Amygdala (tissue), 56 donors: ENCODE results near the gene NFKBIL1.
A peak's percentile ranks its signal among the peaks of the same experiment; 100 is the strongest.

ENCODE experiments used
- DNase-seq, 56 donors: peaks; one replicate each; lab custom pipeline; 2025; lab: John Stamatoyannopoulos, UW

The NFKBIL1 gene

DNA sequence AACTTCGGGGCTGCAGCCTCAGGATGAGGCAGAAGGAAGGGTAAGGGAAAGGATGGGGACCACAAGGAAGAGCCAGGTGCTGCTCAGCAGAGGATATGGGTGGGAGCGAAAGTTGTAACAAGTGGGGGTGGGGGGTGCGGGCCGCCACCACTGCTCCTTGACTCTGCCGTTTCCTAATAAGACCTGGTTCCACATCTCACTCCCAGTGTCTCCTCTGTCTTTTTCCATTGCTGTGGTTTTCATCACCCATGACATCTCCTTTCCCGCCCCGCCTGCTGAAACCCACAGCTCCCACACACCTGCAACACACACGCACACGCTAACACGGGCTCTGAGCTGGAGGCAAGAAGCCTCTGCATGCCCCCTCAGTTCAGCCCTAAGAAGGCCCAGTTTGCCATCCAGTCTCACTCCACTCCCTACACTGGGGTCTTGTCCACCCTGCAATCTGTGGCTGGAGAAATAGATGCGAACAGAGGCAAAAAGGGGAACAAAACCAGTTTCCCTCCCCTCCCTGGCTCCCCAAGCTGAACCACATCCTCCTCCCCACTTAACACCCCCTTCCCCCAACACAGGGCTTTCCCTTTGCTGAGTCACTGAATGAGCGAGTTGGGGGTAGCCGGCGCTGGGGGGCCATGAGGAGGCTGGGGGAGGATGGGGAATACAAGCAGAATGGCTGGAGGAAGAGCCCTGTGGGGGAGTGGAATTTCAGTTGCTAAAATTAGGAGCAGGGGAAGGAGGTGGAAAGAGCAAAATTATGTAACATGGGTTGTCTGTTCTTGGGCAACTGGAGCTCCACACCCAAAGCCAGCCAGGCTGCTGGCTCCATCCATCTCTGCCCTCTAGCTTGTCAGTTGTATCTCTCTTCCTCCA is 11.5 kb downstream of the NFKBIL1 start:
- peak in 25 of 56 donors; percentile 5 to 69 (median 25) for DNase-seq

DNA sequence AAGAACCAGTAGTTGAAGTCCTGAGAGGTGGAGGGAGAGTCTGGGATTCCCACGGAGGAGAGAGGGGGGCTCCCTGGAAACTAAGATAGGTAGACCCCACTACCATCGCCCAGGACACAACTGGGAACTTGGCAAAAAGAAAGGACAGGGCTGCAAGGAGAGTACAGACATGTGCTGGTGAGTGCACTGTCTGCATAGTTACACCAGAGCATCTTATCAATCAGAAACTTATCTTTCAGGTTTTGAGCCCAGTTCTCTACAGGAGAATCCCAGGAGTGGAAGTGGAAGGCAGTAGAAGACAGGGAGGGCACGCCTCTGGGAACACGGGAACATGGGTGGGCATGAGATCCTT is 12.2 kb downstream of the NFKBIL1 start:
- DNase-seq = no peak

DNA sequence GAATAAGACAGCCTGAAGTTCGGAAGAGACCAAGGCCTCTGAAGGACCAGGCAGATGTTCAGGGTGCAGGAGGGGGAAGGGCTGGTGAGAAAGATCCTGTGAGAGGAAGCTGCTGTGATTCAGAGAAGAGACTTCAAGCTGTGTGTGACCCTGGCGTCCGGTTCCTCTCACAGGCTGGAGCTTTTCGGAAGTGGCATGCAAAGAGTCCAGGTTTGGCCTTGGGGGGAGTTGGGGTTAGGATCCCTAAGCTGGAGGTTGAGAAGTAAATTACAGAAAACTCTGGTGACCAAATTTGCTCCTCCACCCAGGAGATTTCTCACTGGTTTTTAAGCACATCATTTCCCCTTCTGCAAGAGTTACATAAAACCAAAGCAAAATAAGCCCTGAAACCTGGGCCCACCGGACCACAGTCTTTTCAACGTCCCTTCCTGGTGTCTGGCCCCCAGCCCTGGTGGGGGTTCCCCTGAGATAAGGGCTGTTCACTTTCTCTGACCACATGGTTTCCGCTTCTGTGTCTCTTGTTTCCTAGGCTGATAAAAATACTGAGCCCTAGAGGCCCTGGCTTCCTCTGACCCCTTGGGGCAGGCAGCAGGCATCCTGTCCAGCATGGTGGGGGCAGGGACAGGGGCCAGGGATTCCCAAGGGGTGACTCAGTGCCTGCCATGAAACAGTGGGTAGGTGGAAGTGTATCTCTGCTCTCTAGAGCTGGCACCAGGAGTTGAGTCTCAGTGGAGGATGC is 12.7 kb downstream of the NFKBIL1 start:
- DNase-seq = peak in 16 of 56 donors; percentile 6 to 63 (median 16)

DNA sequence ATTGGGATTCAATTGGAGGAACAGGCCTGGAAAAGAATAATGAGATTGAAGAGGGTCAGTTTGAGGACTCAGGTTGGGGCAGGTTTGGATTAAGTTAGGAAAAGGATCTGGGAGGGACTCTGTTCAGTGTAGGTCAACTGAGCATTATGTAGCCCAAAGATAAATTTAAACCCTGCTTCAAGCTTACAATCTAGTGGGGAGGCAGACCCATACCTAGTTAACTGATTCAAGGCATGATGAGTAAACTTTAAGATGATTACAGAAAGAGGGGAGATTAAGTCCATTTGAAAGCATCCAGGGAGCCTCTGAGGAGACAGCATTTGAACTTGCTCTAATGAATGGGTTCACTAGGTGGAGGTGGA is 13.3 kb downstream of the NFKBIL1 start:
- DNase-seq = no peak

DNA sequence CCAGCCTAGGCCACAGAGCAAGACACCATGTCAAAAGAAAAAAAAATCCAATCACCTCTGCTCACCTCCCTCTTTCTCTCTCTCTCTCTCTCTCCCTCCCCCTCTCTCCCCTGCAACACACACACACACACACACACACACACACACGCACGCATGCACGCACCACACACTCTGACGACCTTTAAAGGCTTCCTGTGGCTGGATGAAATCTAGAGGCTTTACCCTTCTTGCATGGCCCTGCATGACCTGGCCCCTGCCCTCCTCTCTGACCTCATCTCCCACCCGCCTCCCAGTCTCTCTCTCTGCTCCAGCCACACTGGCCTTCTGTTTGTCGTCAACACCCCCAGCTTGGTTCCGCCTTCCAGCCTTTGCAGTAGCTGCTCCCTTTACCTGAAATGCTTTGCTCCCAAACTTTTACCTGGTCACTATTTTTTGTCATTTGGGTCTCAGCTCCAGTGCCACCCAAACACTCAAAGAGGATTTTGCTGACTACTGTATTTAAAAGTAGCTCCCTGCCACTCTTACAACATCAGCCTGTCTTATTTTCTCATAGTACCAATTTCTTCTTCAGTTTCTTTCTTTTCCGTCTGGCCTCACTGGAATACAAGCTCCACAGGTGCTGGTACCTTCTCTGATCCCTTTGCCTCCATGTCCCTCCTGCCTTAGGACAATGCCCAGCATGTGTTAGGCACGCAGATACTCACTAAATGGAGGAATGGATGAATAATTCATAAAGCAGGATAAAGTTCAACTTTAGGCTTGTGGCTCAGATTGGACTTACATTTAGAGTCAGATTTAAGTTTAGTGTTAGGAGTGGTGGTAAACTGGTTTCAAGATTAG is 20.3 kb downstream of the NFKBIL1 start:
- DNase-seq = no peak

DNA sequence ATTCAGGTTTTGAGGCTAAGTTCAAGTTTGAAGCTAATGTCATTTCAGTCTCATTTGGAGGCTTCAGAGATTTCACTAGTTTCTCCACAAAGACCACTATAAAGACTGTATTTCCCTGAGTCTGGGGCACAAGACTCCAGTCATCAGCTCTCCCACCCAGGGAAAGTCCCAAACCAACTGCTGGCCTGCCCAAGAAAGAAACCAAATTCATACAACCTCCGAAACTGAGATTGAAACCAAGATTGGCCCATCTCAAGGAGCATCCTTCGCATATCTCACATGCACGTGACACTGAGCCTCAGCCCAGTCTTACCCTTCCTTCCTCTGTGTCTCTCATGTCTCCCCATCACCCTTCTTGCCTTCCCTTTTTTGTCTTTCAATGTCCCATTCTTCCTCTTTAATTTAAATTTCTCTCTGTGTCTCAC is 21.1 kb downstream of the NFKBIL1 start:
- peak in 1 of 56 donors; percentile 14 for DNase-seq

DNA sequence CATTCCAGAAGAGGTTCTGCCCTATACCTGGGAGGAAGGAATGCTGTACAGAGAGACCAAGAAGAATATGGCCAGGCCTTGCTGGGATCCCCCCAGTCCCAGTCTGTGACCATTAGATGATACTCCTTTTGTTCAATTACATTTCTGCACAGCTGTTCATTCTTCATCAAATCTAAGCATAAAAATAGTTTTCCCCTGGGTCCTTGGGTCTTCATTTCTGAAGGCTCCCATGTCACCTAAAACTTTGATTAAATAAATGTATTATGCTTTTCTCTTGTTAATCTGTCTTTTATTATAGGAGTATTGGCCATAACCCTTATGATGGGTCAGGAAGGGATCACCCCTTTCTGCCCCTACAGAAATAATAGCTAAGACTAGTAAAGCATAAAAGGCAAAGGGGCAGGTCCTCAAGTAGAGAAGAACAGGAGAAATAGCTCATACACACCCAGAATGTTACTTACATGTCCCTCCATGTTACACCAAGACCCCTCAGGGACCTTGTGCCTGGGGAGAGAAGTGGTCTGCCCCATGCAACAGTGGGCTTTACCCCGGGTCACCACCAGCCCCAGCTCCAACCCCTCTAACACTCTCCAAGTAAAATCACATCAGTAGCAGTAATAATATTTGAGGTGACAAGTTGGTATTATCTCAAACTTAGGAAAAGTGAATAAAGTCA is 22.6 kb downstream of the NFKBIL1 start:
- DNase-seq = no peak

DNA sequence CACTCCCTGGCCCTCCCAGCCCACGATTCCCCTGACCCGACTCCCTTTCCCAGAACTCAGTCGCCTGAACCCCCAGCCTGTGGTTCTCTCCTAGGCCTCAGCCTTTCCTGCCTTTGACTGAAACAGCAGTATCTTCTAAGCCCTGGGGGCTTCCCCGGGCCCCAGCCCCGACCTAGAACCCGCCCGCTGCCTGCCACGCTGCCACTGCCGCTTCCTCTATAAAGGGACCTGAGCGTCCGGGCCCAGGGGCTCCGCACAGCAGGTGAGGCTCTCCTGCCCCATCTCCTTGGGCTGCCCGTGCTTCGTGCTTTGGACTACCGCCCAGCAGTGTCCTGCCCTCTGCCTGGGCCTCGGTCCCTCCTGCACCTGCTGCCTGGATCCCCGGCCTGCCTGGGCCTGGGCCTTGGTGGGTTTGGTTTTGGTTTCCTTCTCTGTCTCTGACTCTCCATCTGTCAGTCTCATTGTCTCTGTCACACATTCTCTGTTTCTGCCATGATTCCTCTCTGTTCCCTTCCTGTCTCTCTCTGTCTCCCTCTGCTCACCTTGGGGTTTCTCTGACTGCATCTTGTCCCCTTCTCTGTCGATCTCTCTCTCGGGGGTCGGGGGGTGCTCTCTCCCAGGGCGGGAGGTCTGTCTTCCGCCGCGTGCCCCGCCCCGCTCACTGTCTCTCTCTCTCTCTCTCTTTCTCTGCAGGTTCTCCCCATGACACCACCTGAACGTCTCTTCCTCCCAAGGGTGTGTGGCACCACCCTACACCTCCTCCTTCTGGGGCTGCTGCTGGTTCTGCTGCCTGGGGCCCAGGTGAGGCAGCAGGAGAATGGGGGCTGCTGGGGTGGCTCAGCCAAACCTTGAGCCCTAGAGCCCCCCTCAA is 24.9 kb downstream of the NFKBIL1 start, which contains the start of gene LTA:
Gene LTA (plus strand): TSS at position 249 of the 871 bp plus-strand sequence. CDS start 454 bp downstream, at position 703.
- no peak for DNase-seq

DNA sequence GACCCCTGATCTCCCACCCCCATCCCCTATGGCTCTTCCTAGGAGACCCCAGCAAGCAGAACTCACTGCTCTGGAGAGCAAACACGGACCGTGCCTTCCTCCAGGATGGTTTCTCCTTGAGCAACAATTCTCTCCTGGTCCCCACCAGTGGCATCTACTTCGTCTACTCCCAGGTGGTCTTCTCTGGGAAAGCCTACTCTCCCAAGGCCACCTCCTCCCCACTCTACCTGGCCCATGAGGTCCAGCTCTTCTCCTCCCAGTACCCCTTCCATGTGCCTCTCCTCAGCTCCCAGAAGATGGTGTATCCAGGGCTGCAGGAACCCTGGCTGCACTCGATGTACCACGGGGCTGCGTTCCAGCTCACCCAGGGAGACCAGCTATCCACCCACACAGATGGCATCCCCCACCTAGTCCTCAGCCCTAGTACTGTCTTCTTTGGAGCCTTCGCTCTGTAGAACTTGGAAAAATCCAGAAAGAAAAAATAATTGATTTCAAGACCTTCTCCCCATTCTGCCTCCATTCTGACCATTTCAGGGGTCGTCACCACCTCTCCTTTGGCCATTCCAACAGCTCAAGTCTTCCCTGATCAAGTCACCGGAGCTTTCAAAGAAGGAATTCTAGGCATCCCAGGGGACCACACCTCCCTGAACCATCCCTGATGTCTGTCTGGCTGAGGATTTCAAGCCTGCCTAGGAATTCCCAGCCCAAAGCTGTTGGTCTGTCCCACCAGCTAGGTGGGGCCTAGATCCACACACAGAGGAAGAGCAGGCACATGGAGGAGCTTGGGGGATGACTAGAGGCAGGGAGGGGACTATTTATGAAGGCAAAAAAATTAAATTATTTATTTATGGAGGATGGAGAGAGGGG is 26.1 kb downstream of the NFKBIL1 start:
- DNase-seq = no peak

DNA sequence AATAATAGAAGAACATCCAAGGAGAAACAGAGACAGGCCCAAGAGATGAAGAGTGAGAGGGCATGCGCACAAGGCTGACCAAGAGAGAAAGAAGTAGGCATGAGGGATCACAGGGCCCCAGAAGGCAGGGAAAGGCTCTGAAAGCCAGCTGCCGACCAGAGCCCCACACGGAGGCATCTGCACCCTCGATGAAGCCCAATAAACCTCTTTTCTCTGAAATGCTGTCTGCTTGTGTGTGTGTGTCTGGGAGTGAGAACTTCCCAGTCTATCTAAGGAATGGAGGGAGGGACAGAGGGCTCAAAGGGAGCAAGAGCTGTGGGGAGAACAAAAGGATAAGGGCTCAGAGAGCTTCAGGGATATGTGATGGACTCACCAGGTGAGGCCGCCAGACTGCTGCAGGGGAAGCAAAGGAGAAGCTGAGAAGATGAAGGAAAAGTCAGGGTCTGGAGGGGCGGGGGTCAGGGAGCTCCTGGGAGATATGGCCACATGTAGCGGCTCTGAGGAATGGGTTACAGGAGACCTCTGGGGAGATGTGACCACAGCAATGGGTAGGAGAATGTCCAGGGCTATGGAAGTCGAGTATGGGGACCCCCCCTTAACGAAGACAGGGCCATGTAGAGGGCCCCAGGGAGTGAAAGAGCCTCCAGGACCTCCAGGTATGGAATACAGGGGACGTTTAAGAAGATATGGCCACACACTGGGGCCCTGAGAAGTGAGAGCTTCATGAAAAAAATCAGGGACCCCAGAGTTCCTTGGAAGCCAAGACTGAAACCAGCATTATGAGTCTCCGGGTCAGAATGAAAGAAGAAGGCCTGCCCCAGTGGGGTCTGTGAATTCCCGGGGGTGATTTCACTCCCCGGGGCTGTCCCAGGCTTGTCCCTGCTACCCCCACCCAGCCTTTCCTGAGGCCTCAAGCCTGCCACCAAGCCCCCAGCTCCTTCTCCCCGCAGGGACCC is 27.0 kb downstream of the NFKBIL1 start:
- DNase-seq = no peak

DNA sequence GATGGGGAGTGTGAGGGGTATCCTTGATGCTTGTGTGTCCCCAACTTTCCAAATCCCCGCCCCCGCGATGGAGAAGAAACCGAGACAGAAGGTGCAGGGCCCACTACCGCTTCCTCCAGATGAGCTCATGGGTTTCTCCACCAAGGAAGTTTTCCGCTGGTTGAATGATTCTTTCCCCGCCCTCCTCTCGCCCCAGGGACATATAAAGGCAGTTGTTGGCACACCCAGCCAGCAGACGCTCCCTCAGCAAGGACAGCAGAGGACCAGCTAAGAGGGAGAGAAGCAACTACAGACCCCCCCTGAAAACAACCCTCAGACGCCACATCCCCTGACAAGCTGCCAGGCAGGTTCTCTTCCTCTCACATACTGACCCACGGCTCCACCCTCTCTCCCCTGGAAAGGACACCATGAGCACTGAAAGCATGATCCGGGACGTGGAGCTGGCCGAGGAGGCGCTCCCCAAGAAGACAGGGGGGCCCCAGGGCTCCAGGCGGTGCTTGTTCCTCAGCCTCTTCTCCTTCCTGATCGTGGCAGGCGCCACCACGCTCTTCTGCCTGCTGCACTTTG is 28.0 kb downstream of the NFKBIL1 start, which contains the start of gene TNF:
Gene TNF (plus strand): TSS at position 231 of the 567 bp plus-strand sequence. CDS start 177 bp downstream, at position 408.
- DNase-seq = peak in 12 of 56 donors; percentile 5 to 44 (median 22)

DNA sequence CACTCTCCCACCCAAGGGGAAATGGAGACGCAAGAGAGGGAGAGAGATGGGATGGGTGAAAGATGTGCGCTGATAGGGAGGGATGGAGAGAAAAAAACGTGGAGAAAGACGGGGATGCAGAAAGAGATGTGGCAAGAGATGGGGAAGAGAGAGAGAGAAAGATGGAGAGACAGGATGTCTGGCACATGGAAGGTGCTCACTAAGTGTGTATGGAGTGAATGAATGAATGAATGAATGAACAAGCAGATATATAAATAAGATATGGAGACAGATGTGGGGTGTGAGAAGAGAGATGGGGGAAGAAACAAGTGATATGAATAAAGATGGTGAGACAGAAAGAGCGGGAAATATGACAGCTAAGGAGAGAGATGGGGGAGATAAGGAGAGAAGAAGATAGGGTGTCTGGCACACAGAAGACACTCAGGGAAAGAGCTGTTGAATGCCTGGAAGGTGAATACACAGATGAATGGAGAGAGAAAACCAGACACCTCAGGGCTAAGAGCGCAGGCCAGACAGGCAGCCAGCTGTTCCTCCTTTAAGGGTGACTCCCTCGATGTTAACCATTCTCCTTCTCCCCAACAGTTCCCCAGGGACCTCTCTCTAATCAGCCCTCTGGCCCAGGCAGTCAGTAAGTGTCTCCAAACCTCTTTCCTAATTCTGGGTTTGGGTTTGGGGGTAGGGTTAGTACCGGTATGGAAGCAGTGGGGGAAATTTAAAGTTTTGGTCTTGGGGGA is 28.7 kb downstream of the NFKBIL1 start:
- DNase-seq = no peak

DNA sequence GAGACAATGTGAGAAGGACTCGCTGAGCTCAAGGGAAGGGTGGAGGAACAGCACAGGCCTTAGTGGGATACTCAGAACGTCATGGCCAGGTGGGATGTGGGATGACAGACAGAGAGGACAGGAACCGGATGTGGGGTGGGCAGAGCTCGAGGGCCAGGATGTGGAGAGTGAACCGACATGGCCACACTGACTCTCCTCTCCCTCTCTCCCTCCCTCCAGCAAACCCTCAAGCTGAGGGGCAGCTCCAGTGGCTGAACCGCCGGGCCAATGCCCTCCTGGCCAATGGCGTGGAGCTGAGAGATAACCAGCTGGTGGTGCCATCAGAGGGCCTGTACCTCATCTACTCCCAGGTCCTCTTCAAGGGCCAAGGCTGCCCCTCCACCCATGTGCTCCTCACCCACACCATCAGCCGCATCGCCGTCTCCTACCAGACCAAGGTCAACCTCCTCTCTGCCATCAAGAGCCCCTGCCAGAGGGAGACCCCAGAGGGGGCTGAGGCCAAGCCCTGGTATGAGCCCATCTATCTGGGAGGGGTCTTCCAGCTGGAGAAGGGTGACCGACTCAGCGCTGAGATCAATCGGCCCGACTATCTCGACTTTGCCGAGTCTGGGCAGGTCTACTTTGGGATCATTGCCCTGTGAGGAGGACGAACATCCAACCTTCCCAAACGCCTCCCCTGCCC is 29.6 kb downstream of the NFKBIL1 start:
- DNase-seq = no peak

DNA sequence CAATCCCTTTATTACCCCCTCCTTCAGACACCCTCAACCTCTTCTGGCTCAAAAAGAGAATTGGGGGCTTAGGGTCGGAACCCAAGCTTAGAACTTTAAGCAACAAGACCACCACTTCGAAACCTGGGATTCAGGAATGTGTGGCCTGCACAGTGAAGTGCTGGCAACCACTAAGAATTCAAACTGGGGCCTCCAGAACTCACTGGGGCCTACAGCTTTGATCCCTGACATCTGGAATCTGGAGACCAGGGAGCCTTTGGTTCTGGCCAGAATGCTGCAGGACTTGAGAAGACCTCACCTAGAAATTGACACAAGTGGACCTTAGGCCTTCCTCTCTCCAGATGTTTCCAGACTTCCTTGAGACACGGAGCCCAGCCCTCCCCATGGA is 30.2 kb downstream of the NFKBIL1 start:
- no peak for DNase-seq
